Activated naive CD8-positive, alpha-beta T cell treated with anti-CD3 and anti-CD28 coated beads, Interleukin-2, amount 50 U/mL, for 24 hours (primary cell): ENCODE results near the gene LMAN1.

Experiments used
- ATAC-seq: fragments of 150-1000 bp; cut with Tn5 transposase; one replicate; pipeline ENCODE4 v1.10.0; 2021
- DNase-seq: peaks from one replicate; pipeline ENCODE4 v3.0.0; 2021
- H3K27ac Mint-ChIP-seq: one replicate; pipeline ENCODE4 v1.8.0; 2021; ENCODE audit warnings: mild to moderate bottlenecking, mixed read lengths
- H3K27me3 Mint-ChIP-seq: one replicate; pipeline ENCODE4 v1.8.0; 2021; ENCODE audit warnings: mixed read lengths
- H3K36me3 Mint-ChIP-seq: one replicate; pipeline ENCODE4 v1.8.0; 2021; ENCODE audit warnings: low read depth, mixed read lengths
- H3K4me1 Mint-ChIP-seq: one replicate; pipeline ENCODE4 v1.8.0; 2021; ENCODE audit warnings: mixed read lengths
- H3K4me3 Mint-ChIP-seq: one replicate; pipeline ENCODE4 v1.8.0; 2021; ENCODE audit warnings: mild to moderate bottlenecking, moderate library complexity, mixed read lengths
- H3K9me3 Mint-ChIP-seq: one replicate; pipeline ENCODE4 v1.8.0; 2021; ENCODE audit warnings: mixed read lengths

Gene LMAN1

DNA sequence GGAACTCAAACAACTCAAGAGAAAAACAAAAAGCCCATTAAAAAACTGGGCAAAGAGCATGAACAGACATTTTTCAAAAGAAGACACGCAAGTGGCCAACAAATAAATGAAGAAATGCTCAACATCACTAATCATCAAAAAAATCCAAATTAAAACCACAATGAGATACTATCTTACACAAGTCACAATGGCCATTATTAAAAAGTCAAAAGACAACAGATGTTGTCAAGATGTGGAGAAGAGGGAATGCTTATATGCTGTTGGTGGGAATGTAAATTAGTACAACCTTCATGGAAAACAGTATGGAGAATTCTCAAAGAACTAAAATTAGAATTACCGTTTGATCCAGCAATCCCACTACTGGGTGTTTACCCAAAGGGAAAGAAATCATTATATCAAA is 15.1 kb downstream of the LMAN1 start:
- DNase-seq (no peak), ATAC-seq (no peak)
- H3K4me3 Mint-ChIP-seq = no peak overlapping the region
- H3K27ac Mint-ChIP-seq = no peak overlapping the region
- no peaks in the 10 kb centered on the region for H3K27me3 Mint-ChIP-seq
- peaks cover 48% of the 10 kb centered on the region for H3K4me1 Mint-ChIP-seq
- peaks cover 26% of the 10 kb centered on the region for H3K9me3 Mint-ChIP-seq
- peaks cover 91% of the 10 kb centered on the region for H3K36me3 Mint-ChIP-seq

DNA sequence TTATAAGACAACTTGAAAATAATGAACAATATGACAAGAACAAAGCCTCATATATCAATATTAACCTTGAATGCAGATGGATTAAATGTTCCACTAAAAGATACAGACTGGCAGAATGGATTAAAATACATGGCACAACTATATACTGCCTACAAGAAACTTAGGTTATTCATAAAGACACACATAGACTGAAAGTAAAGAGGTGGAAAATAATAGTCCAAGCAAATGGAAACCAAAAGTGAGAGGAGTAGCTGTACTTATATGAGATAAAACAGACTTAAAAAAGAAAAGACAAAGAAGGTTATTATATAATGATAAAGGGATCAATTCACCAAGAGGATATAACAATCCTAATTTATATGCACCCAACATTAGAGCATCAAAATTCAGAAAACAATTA is 18.2 kb downstream of the LMAN1 start:
- H3K36me3 Mint-ChIP-seq = peaks cover 91% of the 10 kb centered on the region
- H3K4me1 Mint-ChIP-seq = peaks cover 44% of the 10 kb centered on the region
- DNase-seq (no peak), ATAC-seq (peak; percentile 96)
- peak overlapping the region; percentile 64 for H3K27ac Mint-ChIP-seq
- H3K27me3 Mint-ChIP-seq = no peaks in the 10 kb centered on the region
- no peak overlapping the region for H3K4me3 Mint-ChIP-seq
- peaks cover 24% of the 10 kb centered on the region for H3K9me3 Mint-ChIP-seq

DNA sequence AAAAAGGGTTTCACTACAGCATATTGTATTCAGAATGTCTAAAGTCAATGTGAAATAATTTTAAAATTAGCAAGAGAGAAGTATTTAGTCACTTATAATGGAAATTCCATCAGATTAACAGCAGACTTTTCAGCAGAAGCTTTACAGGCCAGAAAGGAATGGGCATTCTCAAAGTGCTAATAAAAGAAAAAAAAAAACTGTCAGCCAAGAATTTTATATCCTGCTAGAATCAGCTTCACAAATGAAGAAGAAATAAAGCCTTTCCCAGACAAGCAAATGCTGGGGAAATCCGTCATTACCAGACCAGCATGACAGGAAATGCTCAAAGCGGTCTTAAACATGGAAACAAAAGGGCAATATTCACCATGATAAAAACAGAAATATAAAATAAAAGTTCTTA is 18.8 kb downstream of the LMAN1 start:
- Mint-ChIP-seq H3K36me3 (peaks cover 91% of the 10 kb centered on the region), H3K27ac (no peak overlapping the region), H3K27me3 (no peaks in the 10 kb centered on the region), H3K9me3 (peaks cover 22% of the 10 kb centered on the region), H3K4me1 (peaks cover 41% of the 10 kb centered on the region), H3K4me3 (no peak overlapping the region)
- no peak for ATAC-seq
- DNase-seq = no peak

DNA sequence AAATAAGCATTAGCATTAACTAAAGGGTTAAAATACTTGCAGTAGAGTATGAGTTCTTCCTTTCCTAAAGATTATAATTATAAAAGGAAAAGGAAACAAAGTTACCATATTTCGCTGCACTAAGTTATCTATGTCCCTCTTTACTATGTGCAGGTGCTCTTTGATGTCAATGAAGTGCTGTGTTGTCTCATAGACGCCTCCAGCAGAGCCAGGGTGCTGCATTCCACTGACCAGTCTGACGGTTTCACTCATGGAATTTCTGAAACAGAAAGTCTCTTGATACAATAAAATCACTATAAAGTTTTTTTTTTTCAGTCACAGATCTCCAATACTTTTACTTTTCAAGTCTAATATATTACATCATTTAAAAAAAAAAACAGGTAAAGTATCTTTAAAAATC is 26.1 kb downstream of the LMAN1 start:
- H3K36me3 Mint-ChIP-seq = peaks cover 51% of the 10 kb centered on the region

DNA sequence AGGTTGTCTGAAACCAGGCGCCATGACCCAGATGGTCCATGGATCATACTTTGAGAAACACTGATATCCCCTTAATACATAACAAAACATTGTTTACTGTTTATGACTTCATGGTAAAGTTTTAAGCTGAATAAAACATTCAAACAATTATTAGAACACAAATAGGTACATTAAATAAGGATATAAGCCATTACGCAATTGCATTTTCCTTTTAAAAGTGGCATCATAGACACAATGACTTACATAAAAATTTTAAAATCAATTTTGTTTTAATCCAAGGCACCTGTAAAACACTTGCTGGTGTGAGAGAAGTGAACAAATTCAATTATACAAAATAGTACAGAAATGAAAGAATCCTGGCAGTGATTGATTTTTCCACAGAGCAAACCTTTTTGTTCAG is 30.4 kb downstream of the LMAN1 start:
- Mint-ChIP-seq H3K4me1 (no peaks in the 10 kb centered on the region), H3K36me3 (peaks cover 41% of the 10 kb centered on the region), H3K27me3 (no peaks in the 10 kb centered on the region), H3K4me3 (no peak overlapping the region), H3K27ac (no peak overlapping the region), H3K9me3 (no peaks in the 10 kb centered on the region)
- DNase-seq (no peak), ATAC-seq (no peak)

More for the DNA sequence above, 26.1 kb downstream of the LMAN1 start:
- no peaks in the 10 kb centered on the region for H3K9me3 Mint-ChIP-seq
- H3K4me3 Mint-ChIP-seq = no peak overlapping the region
- H3K27me3 Mint-ChIP-seq = no peaks in the 10 kb centered on the region
- H3K4me1 Mint-ChIP-seq = no peaks in the 10 kb centered on the region
- ATAC-seq = no peak
- DNase-seq = no peak
- H3K27ac Mint-ChIP-seq = no peak overlapping the region

DNA sequence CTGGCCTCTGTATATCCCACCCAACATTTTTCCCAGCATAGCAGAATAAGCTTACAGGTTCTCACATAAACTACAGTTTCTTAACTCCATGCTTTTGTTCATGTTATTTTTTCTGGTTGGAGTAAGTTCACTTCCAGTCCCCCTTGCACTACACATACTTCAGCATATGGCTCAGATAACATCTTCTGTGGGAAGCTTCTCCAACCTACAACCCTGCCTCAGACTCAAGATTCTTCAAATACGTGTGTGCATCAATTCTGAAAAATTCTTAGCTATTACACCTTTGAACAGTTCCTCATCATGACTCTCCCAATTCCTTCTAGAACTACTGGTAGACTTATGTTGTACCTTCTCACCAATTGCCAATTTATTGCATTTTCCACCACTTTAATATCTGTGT is 33.1 kb downstream of the LMAN1 start:
- no peaks in the 10 kb centered on the region for H3K27me3 Mint-ChIP-seq
- H3K4me1 Mint-ChIP-seq = no peaks in the 10 kb centered on the region
- peaks cover 31% of the 10 kb centered on the region for H3K36me3 Mint-ChIP-seq
- no peak overlapping the region for H3K4me3 Mint-ChIP-seq
- no peak for DNase-seq
- H3K27ac Mint-ChIP-seq = no peak overlapping the region
- no peak for ATAC-seq
- H3K9me3 Mint-ChIP-seq = no peaks in the 10 kb centered on the region

DNA sequence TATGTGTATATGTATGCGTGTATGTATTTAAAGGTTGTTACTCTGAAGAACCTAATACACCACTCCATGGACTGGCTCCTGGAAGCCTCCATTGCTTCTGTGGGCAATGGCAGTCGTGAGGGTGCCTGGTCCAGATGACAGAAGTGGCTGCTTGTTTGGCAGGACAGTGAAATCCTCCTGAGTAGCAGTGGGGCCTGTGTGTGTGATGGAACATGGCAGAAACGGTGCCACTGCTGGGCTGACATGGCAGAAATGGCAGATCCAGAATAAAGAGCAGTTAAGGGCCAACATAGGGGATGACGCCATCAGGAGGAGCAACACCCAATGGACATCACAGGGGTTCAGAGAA is 34.5 kb downstream of the LMAN1 start:
- peaks cover 31% of the 10 kb centered on the region for H3K36me3 Mint-ChIP-seq
- ATAC-seq (no peak), DNase-seq (no peak)
- no peaks in the 10 kb centered on the region for H3K4me1 Mint-ChIP-seq
- no peak overlapping the region for H3K27ac Mint-ChIP-seq
- peaks cover 8% of the 10 kb centered on the region for H3K27me3 Mint-ChIP-seq
- no peaks in the 10 kb centered on the region for H3K9me3 Mint-ChIP-seq
- H3K4me3 Mint-ChIP-seq = no peak overlapping the region

DNA sequence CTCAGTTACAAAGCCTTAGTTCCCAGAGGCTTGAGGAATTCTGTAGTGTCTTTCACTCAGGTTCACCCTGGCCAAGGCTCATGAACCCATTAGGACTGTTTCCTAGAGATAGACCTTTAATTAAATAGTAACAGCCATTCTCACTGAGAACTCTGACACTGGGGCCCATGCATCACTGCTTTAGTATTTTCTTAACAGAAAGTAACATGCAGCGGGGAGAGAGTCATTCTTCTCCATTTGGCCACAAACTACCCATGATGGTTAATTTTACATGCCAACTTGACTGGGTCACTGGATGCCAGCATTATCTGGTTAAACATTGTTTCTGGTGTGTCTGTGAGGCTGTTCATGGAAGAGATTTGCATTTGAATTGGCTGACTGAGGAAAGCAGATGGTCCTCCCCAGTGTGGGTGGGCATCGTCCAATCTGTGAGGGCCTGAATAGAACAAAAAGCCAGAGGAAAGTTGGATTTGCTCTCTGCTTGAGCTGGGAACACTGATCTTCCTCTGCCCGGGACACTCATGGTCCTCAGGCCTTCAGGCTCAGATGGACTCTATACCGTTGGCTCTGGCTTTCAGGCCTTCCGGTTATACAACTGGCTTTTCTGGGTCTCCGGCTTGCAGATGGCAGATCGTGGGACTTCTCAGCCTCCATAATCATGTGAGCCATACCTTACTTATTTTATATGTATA is 35.0 kb downstream of the LMAN1 start:
- Mint-ChIP-seq H3K36me3 (peaks cover 30% of the 10 kb centered on the region), H3K27ac (no peak overlapping the region), H3K4me1 (no peaks in the 10 kb centered on the region), H3K9me3 (no peaks in the 10 kb centered on the region), H3K4me3 (no peak overlapping the region), H3K27me3 (peaks cover 8% of the 10 kb centered on the region)
- no peak for ATAC-seq
- no peak for DNase-seq

DNA sequence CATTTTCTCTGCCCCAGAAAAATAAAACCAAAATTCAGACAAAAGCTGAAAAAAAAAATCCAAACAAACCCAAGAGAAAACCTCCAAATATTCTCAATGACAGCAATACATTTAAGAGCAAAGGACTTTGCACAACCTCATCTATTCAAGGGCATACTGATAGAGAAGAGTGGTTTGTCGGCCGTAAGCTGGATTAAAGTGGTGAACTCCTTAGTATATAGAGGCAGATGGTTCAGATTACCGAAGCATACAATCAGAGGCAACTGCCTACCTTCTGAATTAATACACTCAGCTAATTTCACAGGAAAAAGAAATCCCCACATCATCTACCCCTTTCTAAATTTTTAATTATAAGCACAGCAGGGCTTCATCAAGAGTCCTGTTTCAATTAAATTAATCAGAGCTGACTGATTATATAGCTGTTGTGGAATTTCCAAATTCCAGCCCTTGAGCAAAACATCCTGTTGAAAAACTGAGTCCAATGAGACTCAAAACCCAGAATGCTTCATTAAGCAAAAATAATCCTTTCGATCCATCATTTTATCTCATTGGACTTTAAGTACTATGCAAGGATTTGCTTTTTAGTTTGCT is 40.5 kb downstream of the LMAN1 start, which contains the start of gene CPLX4:
CPLX4 (minus strand) TSS at position 190 of the 591 bp plus-strand sequence; CDS start at position 3, 187 bp downstream.
- H3K9me3 Mint-ChIP-seq = no peaks in the 10 kb centered on the region
- DNase-seq (no peak), ATAC-seq (no peak)
- H3K36me3 Mint-ChIP-seq = no peaks in the 10 kb centered on the region
- no peak within 1 kb of the TSS for H3K4me3 Mint-ChIP-seq
- H3K27me3 Mint-ChIP-seq = peaks cover 17% of the 10 kb centered on the region
- H3K27ac Mint-ChIP-seq = no peak within 1 kb of the TSS
- H3K4me1 Mint-ChIP-seq = no peaks in the 10 kb centered on the region

DNA sequence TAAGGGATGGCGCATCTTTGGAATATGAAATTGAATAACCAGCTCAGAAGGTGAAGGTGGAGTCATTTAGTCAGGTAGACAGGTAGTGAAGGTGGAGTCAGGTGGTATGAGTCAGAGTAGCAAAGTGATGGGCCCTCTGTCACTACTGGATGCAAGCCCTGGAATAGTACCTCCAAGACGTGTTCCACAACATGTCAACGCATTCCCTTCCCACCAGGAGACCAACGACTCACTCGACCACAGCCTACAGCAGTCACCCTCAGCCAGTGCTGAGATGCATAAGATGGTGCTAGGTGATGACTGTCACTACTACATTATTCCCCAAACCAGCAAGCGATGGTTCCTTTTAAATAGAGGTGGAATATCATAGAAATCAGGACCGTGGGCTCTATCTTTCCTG is 47.4 kb downstream of the LMAN1 start:
- no peak overlapping the region for H3K4me3 Mint-ChIP-seq
- peaks cover 45% of the 10 kb centered on the region for H3K27me3 Mint-ChIP-seq
- no peak for DNase-seq
- H3K36me3 Mint-ChIP-seq = no peaks in the 10 kb centered on the region
- H3K4me1 Mint-ChIP-seq = no peaks in the 10 kb centered on the region
- no peak overlapping the region for H3K27ac Mint-ChIP-seq
- H3K9me3 Mint-ChIP-seq = no peaks in the 10 kb centered on the region
- ATAC-seq = no peak

DNA sequence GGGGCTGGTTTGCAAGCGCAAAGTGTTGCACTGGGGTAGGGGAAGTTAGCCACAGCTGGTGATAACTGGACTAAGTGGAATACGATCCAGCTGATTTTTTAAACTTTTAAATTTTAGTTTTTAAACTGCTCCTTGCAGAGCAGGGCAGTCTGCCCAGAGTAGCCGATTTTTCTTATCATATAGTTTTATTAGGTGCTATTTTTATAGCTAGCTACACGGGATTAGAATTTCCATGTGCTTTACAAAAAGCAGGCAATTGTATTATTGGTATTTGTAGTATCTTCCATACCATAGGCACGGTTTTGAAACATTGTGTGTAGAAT is 50.2 kb downstream of the LMAN1 start:
- no peak overlapping the region for H3K27ac Mint-ChIP-seq
- H3K4me1 Mint-ChIP-seq = no peaks in the 10 kb centered on the region
- DNase-seq = no peak
- ATAC-seq = no peak
- no peaks in the 10 kb centered on the region for H3K36me3 Mint-ChIP-seq
- peaks cover 53% of the 10 kb centered on the region for H3K27me3 Mint-ChIP-seq
- H3K9me3 Mint-ChIP-seq = no peaks in the 10 kb centered on the region
- H3K4me3 Mint-ChIP-seq = no peak overlapping the region

DNA sequence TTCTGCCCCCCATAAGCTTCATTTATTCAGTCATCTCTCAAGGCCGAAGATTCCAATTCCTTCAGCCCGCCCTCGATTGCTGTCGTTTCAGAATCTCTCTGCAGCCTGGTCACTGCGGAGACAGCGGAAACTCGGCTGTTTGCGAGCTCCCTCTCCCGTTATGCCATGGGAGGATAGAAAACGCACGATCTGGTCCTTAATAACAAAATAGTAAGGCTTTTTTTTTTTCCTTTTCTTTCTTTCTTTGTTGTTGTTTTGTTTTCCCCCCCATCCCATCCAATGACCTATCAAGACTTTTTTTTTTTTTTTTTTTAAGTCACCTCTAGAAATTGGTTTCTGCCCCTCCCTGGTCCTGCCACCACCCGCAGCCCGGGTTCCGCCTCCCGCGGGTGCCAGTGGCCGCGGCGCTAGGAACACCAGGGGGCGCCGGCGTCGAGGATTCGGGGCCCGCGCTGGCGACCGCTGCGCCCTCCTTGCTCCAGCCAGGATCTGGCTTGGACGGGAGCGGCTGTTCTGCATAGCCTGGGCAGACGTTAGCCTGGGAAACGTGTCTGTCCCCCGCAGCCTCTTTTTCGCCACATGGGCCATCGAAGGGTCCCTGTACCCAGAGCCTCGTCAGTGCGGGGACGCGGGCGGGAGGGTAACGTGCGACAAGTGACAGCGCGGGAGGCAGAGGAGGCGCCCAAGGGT is 50.7 kb downstream of the LMAN1 start:
- peak; percentile 93 for ATAC-seq
- no peaks in the 10 kb centered on the region for H3K36me3 Mint-ChIP-seq
- no peaks in the 10 kb centered on the region for H3K4me1 Mint-ChIP-seq
- H3K27ac Mint-ChIP-seq = no peak overlapping the region
- peaks cover 53% of the 10 kb centered on the region for H3K27me3 Mint-ChIP-seq
- H3K4me3 Mint-ChIP-seq = peak overlapping the region; percentile 36
- H3K9me3 Mint-ChIP-seq = no peaks in the 10 kb centered on the region
- DNase-seq = peak; percentile 82

DNA sequence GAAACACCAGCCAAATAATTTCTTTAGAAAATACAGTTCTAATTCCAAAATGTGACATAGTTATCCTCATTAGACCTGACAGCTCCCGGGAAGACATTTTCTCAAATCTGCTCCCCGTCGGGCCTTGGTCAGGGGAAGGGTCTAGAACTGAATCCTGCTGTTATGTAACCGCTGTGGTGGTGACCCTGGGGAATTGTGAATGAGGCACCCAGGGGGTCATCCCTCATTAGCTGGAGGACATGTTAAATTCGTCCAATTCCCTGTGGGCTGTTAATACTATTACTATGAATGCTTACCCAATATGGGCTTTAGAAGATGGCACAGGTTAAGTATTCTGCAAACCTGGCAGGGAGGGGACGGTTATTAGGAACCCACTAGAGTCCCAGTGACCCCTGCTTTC is 52.4 kb downstream of the LMAN1 start:
- Mint-ChIP-seq H3K9me3 (no peaks in the 10 kb centered on the region), H3K27me3 (peaks cover 48% of the 10 kb centered on the region), H3K4me3 (no peak overlapping the region), H3K36me3 (no peaks in the 10 kb centered on the region), H3K27ac (no peak overlapping the region), H3K4me1 (no peaks in the 10 kb centered on the region)
- no peak for ATAC-seq
- no peak for DNase-seq

DNA sequence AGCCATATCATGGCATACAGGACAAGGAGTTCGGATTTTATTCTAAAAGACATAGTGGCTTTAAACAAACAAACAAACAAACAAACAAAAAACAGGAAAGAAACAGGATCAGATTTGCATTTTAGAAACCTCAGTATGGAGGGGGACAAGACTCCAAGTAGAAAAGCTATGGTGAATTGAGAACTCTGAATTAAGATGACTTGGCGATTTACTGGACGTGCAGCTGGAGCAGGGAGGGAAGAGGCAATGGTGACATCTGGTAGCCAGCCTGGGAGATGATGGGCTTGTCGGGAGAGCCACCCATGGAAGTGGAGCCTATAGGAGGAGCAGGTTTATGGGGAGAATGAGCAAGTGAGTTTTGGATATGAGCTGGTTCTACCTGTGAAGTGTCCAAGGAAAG is 53.8 kb downstream of the LMAN1 start:
- Mint-ChIP-seq H3K4me1 (no peaks in the 10 kb centered on the region), H3K4me3 (no peak overlapping the region), H3K27ac (no peak overlapping the region), H3K9me3 (no peaks in the 10 kb centered on the region), H3K36me3 (no peaks in the 10 kb centered on the region), H3K27me3 (peaks cover 38% of the 10 kb centered on the region)
- DNase-seq (no peak), ATAC-seq (no peak)

DNA sequence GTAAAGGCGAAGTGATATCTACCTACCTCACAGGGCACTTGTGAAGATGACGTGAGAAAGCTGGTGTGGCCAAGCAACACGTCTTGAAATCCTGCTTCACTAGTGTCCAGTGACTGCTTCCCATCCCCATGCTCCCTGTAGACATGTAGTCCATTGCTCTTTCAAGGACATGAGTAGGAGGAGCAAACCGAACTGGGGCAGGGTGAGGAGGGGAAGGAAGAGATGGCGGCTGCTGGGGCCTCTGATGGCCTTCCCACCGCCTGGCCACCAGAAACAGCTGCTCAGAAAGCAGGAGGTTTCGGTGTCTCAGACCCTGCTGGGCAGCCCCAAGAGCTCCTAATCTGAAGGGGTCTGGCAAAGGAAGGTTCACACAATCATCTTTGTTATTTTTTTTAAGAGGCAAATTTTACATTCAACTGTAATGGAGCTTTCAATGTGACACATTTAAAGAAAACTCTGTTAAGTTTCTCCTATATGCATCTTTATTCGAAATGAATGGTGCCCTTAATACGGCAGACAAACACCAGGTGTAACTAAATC is 55.3 kb downstream of the LMAN1 start:
- H3K4me1 Mint-ChIP-seq = no peaks in the 10 kb centered on the region
- no peak overlapping the region for H3K27ac Mint-ChIP-seq
- ATAC-seq = no peak
- H3K27me3 Mint-ChIP-seq = peaks cover 29% of the 10 kb centered on the region
- H3K4me3 Mint-ChIP-seq = no peak overlapping the region
- no peak for DNase-seq
- no peaks in the 10 kb centered on the region for H3K36me3 Mint-ChIP-seq
- H3K9me3 Mint-ChIP-seq = no peaks in the 10 kb centered on the region
